Activated naive CD4-positive, alpha-beta T cell (primary cell): ENCODE results near the gene PRICKLE4.

Experiments used
- DNase-seq, 4 experiments: peaks; one replicate each; lab custom pipeline; 2025; lab: John Stamatoyannopoulos, UW

Gene PRICKLE4

DNA sequence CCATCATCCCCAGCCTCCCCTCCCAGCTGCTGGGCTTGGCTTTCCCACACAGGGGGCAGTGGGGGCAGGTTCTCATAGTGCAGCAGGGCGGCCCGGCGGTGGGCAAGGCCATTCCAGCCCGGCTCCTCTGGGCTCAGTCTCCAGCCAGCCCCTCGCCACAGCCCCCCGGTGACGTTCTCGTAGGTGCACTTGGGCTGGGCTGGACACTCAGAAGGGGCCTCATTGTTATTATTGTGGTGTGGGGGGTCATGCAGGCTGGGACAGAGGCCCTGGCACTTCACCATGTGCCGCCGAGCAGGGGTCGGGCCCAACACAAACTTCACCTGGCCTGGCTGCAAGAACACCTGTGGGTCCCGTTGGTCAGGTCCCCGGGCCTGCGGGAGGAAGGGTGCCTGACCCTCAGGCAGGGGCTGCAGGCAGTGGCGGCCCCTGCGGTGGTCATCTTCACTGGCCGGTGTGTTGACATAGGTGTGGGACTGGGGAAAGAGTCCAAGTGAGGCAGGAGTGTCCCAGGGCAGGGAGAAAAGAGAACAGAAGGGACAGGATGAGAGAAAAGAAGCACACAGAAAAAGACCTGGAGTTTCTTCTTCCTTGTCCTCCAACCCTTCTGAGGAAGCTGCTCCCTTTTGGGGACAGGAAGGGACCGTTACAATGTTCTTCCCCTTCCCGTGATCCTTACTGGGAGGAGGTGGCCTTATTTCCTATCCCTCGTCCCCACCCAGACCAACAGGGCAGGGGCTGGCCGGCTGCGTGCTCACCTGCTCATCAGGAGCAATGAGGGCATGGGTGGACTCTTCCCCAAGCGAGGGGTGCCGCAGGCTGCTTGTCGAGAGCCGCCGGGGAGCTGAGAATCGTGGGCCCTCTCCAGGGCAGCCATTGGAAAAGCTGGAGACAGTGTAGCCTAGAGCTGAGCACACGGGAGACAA, 9.3 kb upstream of the PRICKLE4 start:
- no peak for DNase-seq

DNA sequence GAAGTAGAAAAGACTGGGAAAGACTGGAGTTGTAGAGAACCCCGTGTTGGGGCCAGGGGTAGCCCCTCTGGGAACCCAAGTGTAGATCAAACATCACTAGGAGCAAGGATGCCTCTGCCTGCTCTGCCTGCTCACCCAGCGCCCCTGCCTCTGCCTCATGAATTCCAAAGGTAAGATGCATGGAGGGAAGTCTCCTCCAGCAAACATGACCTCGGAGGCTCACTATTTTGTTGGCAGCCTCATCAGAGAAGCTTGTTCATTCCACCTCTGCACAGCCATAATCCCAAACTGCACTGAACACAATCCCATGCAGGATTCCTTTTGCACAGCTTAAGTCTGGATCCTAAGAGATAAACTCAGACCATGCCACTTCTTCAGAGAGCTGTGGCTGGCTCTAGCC, 5.7 kb upstream of the PRICKLE4 start:
- no peak for DNase-seq

DNA sequence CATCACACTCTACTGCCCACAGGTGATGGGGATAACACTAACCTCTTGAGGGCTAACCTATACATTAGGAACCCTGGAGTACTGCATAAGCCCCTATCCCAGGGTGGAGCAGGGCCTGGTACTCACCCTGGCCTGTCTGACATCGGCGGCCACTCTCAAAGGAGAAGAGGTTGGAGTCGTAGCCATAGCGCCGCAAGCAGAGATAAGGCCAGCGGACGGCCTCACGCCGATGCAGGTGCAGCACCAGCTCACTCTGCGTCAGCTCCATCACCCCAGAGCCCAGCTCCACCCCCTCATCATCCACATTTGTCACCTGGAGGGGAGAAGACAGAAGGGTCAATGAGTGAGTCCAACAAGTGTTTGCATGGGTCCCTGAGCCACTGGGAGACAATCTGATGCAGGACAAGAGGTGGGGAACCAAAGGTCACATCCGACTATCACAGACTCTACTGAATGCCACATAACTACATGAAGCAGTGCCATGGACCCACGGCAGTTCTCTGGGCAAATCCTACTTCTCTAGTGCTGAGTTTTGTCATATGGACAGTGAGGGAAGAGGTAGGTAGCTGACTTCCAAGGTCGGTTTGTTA, 5.2 kb upstream of the PRICKLE4 start:
- DNase-seq, result no peak

DNA sequence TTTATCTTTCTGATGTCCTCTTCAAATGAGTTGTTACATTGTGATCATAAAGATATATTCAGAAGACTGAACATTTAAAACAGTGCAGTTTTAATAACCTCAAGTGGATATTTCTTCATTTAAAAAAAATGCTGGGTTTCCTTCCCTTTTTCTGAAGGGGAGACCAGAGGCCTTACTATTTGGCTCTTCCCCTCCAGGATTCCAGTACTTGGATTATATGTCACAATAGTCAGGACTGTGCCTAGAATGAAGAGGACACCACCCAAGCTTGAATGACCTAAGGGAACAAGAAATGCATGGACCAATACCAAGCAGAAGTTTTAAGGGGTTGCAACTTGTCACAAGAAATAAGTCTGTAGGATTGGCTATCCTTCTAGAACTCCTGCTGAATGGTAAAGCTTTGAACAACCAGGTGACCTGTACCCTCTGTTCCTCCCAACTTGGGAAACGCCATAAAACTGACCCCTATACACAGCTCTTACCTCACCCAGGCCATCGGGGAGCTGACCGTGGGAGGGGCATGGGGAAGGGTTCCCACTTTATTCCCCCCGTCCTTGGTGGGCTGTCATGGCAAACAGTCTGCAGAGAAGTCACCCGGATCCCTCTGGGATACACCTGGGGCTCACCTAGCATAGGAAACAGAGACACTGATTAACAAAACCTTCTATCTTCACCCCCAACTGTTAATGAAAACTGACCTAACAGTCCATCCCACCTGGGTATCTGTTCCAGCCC, 2.9 kb upstream of the PRICKLE4 start:
- DNase-seq, result no peak

DNA sequence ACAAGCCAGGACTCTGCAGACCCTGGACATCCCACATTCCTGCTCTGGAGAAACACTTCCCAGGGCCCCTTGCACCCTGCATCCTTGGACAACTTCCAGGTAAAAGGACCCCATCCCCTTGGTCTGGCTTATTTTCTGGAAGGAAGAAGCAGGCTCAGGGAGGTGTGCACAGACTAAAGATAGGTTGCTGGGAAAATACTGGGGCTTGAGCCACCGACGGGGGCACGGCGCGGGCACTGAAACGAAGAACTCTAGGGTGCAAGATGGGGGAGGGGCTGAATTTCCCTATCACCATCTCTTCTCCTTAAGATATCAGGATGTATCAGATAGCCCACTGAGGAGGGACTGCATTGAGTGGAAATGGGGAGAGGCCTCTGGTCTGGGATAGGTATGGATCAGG, 1.7 kb upstream of the PRICKLE4 start:
- no peak for DNase-seq

DNA sequence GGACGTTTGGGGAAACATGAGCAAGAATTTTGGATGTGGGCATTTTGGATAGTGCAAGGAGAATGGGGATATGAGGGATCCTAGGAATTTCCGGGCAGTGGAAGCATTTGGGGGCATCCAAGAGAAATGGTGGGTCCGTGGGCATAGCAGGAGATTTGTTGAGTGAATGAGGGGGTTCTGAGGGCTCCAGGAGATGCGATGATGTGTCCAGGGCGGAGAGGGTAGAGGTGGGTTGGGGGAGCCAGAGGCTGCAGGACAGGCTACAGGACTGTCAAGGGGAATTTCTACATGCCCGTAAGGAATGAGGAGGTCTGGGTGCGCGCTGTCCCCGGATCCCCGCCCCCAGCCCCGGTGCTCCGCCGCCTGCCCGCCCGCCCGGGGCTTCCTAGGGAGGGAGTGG, 1.2 kb upstream of the PRICKLE4 start:
- DNase-seq, result peak in 1 of 4 experiments; percentile 40

DNA sequence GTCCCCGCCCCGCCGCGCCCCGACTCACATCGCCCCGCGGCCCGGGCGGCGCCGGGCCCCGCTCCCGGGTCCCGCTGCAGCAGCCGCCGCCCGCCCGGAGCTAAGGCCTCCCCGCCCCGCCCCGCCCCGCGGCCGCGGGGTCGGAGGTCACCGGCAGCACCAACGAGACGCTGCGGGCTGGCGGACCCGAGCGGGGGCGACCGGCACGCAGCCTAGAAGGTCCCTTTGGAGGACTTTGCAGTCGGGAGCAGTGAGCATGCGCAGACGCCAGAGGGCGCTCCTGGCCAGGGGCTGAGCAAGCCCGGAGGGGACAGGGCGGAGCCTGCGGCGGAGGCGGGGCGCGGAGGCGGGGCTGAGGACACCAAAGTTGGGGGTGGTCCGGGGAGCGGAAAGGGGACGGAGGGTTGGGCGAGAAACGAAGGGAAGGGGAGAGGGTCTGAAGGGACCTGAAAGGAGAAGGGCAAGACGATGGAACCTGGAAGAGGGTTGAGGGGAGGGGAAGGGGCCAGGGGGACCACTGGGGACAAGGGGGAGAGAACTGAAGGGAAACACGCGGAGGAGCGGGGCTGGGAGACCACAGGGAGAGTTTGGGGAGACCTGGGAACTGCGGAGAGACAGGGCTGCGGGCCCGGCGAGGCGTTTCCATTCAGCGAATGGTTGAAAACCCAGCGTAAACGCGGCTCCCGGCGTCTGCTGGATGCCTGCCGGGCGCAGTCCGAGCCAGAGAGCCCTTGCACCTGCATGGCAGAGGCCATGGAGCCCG, 613 bp upstream of the PRICKLE4 start, which contains the start of gene FRS3:
Gene FRS3 (minus strand): TSS at position 113 of the 763 bp plus-strand sequence. CDS start 2,913 bp downstream, outside the sequence.
- peak; percentile 99 to 100 (median 100) for DNase-seq

DNA sequence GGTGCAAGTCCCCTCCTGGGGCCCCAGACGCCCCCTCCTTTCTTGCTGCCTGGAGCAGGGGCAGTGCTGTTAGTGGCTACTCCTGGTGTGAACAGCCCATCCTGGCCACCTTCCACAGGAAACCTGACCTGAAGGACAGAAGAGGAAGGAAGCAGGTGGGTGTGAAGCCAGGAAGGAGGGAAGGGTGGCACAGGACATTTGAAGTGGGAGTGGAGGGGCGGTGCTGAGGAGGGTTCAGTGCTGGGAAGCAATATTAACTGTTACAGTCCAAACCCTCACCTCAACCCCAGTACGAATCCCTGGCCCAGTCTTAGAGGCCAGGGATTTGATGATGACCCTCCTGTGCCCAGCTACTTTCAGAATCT, 766 bp downstream of the PRICKLE4 start:
- DNase-seq, result no peak

DNA sequence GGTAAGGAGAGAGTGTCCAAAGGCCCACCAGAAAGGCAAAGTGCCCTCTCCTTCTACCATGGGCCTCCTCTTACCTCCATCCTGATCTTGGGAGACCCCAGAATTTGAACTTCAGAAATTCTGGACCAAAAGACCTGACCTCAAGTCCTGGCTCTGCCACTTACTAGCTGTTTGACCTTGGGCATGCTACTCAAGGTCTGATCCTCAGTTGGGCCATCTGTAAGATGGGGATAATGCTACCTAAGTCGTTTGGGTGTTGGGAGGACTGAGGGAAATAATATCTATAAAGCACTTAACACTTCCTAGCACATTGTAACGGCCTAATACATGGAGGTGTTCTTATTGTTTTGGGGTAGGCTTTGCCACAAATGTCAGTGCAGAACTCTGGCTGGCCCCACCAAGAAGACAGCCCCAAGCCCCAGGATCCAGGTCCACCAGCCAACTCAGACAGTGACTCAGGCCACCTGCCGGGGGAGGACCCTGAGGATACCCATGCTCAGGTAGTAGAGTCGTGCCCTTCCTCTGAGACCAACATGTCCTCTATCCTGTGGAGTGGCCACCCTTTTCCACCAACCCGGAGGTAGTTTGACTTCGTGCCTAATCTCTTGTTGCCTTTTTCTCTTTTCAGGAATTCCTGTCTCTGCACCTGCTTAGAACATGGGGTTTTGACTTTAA, 2.7 kb downstream of the PRICKLE4 start:
- no peak for DNase-seq

DNA sequence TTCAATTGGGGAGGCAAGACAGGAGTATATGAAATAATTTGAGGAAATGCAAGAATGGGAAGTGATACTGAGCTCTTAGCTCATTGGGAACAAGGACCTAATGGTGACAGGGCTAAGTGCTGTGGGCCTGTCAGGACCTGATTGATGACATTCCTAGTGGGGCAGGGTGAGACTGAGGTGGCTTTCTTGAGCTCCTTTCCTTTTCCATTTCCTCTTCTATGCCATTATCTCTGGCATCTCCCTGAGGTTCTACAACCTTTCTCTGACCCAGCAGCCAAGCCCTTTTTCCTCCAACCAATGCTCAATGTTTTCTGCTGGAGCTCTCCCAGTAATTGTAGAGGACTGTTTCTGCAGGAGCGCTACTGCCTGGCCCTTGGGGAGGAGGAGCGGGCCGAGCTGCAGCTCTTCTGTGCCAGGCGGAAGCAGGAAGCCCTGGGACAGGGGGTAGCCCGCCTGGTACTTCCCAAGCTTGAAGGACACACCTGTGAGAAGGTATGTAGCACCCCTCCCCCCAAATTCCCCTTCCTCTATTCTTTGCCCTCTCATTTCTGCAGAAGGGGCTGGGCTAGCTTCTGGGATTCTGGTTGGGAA, 4.1 kb downstream of the PRICKLE4 start:
- DNase-seq, result no peak

DNA sequence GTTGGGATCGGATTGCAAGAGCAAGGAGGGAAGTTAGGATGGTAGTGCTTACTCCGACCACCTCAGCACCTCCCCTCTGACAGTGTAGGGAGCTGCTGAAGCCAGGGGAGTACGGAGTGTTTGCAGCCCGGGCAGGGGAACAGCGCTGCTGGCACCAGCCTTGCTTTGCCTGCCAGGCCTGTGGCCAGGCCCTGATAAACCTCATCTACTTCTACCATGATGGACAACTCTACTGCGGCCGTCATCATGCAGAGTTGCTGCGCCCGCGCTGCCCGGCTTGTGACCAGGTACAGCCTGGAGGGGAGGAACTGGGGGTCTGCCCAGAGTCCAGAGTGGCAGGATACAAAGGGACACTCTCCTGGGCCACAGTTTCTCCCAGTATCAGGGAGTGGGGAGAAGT, 4.7 kb downstream of the PRICKLE4 start:
- DNase-seq, result no peak

DNA sequence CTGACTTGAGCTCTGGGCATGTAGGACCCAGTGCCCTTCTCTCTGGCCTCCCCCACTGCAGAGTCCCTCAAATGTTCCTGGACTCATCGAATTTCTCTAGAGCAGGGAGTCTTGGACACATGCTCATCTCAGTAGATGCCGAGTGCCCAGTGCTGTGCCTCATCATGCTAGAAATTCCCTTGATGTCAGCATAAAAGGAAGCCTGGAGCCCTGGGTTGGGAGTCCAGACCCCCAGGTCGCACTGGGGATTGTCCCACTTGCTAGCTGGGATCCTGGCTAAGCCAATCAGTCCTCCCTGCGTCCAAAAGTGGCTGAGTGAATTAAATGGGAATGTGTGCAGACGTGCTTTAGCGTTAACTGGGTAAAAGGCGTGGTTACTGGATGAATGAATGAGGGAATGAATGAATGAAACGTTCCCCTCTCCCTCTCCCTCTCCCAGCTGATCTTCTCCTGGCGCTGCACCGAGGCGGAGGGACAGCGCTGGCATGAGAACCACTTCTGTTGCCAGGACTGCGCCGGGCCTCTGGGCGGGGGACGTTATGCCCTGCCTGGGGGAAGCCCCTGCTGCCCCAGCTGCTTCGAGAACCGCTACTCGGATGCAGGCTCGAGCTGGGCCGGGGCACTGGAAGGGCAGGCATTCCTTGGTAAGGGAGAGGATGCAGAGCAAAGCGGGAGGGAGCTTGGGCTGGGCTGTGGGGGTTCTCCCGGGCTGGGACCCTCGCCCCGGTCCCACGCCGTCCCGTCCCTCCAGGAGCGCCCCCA, 5.3 kb downstream of the PRICKLE4 start:
- no peak for DNase-seq

DNA sequence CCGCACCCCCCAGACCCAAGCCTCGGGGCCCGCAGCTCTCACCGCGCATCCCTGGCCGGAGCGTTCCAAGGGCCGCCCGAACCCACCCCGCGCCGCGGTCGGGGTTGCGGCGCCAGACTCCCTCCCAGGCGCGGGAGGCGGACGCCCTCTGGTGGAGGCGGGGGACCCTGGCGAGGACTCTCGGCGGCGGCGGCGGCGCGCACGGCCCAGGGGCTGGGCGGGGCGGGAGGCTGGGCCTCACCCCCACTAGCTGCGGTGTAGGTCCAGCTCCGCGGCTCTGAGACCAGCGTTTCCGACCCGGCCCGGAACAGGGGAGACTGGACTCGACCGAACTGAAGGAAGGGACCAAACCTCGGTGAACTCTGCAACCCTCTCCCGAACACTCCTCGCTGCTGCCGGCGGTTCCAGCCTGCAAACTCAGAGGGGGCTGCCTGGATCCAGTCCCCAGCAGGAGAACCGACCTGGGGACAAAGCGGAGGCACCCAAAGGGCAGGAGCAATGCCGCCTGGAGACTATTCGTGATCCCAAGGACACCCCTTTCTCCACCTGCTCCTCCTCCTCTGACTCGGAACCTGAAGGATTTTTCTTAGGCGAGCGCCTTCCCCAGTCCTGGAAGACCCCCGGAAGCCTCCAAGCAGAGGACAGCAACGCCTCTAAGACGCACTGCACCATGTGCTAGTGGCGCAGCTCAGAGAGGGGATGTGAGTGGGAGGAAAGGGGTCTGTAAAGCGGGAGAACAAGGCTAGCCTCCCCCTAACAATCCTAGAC, 6.1 kb downstream of the PRICKLE4 start:
- peak; percentile 72 to 90 (median 82) for DNase-seq

DNA sequence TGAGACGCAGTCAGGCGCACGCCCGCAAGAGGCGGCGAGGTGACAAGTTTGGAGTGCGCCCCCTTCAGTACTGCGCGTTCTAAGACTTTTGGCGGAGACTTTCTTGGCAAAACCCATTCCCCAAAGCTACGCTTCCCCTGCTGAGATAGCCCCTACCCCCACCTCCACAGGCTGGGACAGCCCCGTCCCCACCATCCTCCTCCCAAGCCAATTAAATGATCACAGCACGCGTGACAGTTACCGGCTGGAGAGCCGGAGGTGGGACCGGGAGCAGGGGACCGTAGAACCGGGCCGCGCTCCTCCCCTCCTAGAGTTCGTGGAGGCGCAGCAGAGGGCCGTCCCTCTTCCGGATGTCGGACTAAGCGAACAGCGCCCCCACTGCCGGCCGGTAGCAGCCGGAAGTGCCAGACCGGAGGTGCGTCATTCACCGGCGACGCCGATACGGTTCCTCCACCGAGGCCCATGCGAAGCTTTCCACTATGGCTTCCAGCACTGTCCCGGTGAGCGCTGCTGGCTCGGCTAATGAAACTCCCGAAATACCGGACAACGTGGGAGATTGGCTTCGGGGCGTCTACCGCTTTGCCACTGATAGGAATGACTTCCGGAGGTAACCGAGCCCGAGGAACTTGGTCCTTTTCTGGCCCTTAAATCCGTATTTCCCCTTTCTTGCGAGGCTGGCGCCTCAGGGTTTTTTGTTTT, 6.8 kb downstream of the PRICKLE4 start, which contains the start of gene TOMM6:
Gene TOMM6 (plus strand): TSS at position 476 of the 699 bp plus-strand sequence. CDS start 4 bp downstream, at position 480.
- peak; percentile 89 to 92 (median 92) for DNase-seq

DNA sequence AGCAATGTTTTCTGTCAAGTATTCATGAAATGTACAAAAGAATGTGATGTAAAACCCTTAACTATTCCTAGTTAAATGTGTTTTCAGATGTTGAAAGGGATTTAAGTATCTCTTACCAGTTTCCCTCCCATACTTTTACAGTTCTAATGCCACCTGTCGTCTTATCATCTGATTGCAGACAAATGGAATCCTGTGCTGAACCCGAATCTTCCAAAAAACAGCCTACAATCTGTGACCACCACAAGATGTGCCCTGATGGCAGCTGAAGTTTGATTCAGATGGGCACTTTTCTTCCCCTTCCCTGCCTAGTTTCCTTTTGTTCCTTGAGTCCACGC, 8.8 kb downstream of the PRICKLE4 start:
- no peak for DNase-seq

DNA sequence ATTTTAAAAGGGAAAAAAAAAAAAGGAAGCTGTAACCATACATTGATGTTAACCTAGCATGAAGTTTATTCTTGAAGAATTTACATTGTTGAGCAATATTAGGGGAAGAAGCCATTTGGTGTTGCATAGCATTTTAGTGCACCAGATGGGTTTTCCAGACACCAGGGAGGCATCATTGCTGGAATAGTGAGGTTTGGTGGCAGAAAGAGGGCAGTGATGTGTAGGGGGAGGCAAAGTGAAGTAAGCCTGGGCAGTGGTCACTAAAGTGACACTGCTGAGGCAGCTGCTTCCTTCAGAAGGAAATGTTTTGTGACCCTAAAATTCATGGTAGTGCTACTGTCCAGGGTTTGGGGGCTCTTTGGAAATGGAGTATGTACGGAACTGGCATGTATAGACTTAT, 9.5 kb downstream of the PRICKLE4 start:
- no peak for DNase-seq

DNA sequence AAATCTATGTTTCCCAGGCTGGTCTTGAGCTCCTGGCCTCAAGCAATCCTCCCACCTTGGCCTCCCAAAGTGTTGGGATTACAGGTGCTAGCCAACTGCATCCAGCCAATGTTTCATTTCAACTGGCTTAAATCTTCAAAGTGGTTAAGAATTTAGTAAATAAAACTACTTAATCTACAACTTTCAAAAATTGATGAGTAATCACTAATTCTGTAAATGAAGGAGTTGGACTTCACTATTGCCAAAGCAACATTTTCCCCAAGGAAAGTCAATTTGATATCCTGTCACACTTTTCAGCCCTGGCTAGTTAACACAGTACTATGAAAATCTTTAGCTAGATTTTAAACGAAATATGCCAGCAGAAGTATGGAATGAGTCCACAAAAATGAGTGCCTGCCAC, 10.7 kb downstream of the PRICKLE4 start:
- DNase-seq, result no peak

DNA sequence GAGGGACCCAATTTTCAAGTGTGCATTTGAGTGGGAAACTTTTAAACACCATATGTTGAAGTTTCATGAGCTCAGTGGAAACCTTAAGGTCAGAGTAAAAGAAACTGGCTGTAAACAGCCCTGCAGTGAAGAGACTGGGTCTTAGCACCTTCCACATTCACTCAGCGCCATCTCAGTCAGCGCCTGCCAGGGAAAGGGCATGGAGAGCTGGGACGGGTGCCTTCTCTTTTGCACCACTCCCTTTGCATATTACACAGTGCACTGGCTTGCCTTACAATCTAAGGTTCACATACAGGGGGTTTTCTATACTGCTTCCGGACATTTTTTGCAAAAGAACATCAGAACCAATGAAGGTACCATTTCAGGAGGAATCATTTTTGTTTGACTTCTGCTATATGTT, 11.4 kb downstream of the PRICKLE4 start:
- no peak for DNase-seq

DNA sequence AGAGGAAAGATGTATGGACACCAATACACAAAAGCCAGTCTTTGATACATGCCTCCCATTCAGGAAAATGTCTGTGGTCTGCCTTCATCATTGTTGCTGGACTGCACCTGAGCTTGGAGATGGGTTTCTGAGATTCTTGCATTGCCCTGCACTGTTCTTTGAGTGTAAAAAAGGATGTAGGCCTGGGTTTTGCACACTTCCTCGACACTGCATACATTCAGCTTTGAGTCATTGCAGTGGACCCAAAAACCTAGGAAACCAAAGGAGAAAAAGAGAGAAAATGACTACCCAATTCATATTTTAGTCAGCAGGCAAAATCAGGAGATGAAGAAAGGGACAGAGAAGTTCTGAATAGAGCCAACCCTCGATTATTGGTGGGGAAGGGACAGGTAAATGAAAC, 15.9 kb downstream of the PRICKLE4 start:
- DNase-seq, result no peak
